Calu3 (cell line): ENCODE results near the gene SCART1. TPM values are rescaled to one million over a fixed set of nuclear protein-coding genes. Genes with fewer than 3 reads are reported as not detected.

Experiments used
- BruUV-seq: library from RNA; stranded (reverse); fragments of 400-500 nt; replicated peaks from 2 replicates; lab custom pipeline; 2021; lab: Mats Ljungman, UMichigan
- CTCF ChIA-PET: fragments of 300-600 bp; sonication (Branson Sonifier 250); formaldehyde crosslinking; loops from one replicate; lab custom pipeline; 2022; ENCODE audit warnings: antibody characterized with exemption; lab: Charles Lee
- DNase-seq: peaks from one replicate; pipeline ENCODE4 v3.0.0; 2022
- H3K27ac Mint-ChIP-seq: one replicate; pipeline ENCODE4 v1.8.0; 2022; ENCODE audit warnings: mixed read lengths; ENCODE audit not compliant: unreplicated experiment
- H3K27me3 Mint-ChIP-seq: one replicate; pipeline ENCODE4 v1.8.0; 2022; ENCODE audit warnings: mixed read lengths; ENCODE audit not compliant: unreplicated experiment
- H3K36me3 Mint-ChIP-seq: one replicate; pipeline ENCODE4 v1.8.0; 2022; ENCODE audit warnings: mild to moderate bottlenecking, moderate library complexity, mixed read lengths; ENCODE audit not compliant: insufficient read depth, unreplicated experiment
- H3K4me1 Mint-ChIP-seq: one replicate; pipeline ENCODE4 v1.8.0; 2022; ENCODE audit warnings: mild to moderate bottlenecking, low read depth, mixed read lengths; ENCODE audit not compliant: unreplicated experiment
- H3K4me3 Mint-ChIP-seq: one replicate; pipeline ENCODE4 v1.8.0; 2022; ENCODE audit warnings: mild to moderate bottlenecking, low read depth, moderate library complexity, mixed read lengths; ENCODE audit not compliant: unreplicated experiment
- H3K9me3 Mint-ChIP-seq: one replicate; pipeline ENCODE4 v1.8.0; 2022; ENCODE audit warnings: low read depth, mixed read lengths; ENCODE audit not compliant: unreplicated experiment
- CTCF ChIP-seq: fragments of 200-600 bp; IDR thresholded peaks from one replicate; pipeline ENCODE4 v1.8.0; 2022; ENCODE audit warnings: antibody characterized with exemption; ENCODE audit not compliant: unreplicated experiment
- intact Hi-C: fragments of 100-400 bp; cut with micrococcal nuclease; formaldehyde crosslinking; loops from one replicate; pipeline ENCODE4 v1.10.0; 2022; ENCODE audit not compliant: unreplicated experiment
- total RNA-seq: library from RNA; stranded (reverse); gene quantifications from 2 replicates; pipeline ENCODE4 v1.2.3, GENCODE V29; 2022

Gene SCART1
- total RNA-seq, 1 experiment from 2014 or later = 1.8 TPM

GRCh38 chr10:133445268-133445732, 8.4 kb upstream of the SCART1 start:
- intact Hi-C loops = no loop called here
- no peak overlapping the region for H3K4me3 Mint-ChIP-seq
- no peaks in the 10 kb centered on the region for H3K4me1 Mint-ChIP-seq
- no peak overlapping the region for H3K27ac Mint-ChIP-seq
- CTCF ChIA-PET = no interaction called here
- peaks cover 15% of the 10 kb centered on the region for H3K36me3 Mint-ChIP-seq
- no peak for DNase-seq
- H3K27me3 Mint-ChIP-seq = no peaks in the 10 kb centered on the region
- TF ChIP-seq CTCF = no peak
- peaks cover 10% of the 10 kb centered on the region for H3K9me3 Mint-ChIP-seq
- no TSS peak for BruUV-seq

GRCh38 chr10:133445751-133446708, 7.7 kb upstream of the SCART1 start:
- peaks cover 15% of the 10 kb centered on the region for H3K36me3 Mint-ChIP-seq
- peaks cover 10% of the 10 kb centered on the region for H3K9me3 Mint-ChIP-seq
- intact Hi-C loops = no loop called here
- no peaks in the 10 kb centered on the region for H3K27me3 Mint-ChIP-seq
- H3K27ac Mint-ChIP-seq = no peak overlapping the region
- no peak for DNase-seq
- CTCF ChIA-PET = no interaction called here
- TF ChIP-seq CTCF = no peak
- no peaks in the 10 kb centered on the region for H3K4me1 Mint-ChIP-seq
- no TSS peak for BruUV-seq
- H3K4me3 Mint-ChIP-seq = no peak overlapping the region

- DNase-seq = no peak
- Mint-ChIP-seq H3K27ac (no peak overlapping the region), H3K27me3 (no peaks in the 10 kb centered on the region), H3K36me3 (peaks cover 15% of the 10 kb centered on the region), H3K4me1 (no peaks in the 10 kb centered on the region), H3K4me3 (no peak overlapping the region), H3K9me3 (peaks cover 10% of the 10 kb centered on the region)
- intact Hi-C loops = no loop called here
- CTCF ChIA-PET = no interaction called here
- BruUV-seq = no TSS peak
- TF ChIP-seq CTCF = no peak
Observed at GRCh38 chr10:133446979-133447378, 6.8 kb upstream of the SCART1 start.

- Mint-ChIP-seq H3K9me3 (peaks cover 10% of the 10 kb centered on the region), H3K4me1 (no peaks in the 10 kb centered on the region), H3K36me3 (peaks cover 15% of the 10 kb centered on the region), H3K27me3 (no peaks in the 10 kb centered on the region), H3K27ac (no peak overlapping the region), H3K4me3 (no peak overlapping the region)
- DNase-seq = no peak
- intact Hi-C loops = no loop called here
- BruUV-seq = no TSS peak
- CTCF ChIA-PET = no interaction called here
- TF ChIP-seq CTCF = no peak
Observed at GRCh38 chr10:133448120-133448519, 5.6 kb upstream of the SCART1 start.
